Measurements from ENCODE around the gene PRG2.

DNA sequence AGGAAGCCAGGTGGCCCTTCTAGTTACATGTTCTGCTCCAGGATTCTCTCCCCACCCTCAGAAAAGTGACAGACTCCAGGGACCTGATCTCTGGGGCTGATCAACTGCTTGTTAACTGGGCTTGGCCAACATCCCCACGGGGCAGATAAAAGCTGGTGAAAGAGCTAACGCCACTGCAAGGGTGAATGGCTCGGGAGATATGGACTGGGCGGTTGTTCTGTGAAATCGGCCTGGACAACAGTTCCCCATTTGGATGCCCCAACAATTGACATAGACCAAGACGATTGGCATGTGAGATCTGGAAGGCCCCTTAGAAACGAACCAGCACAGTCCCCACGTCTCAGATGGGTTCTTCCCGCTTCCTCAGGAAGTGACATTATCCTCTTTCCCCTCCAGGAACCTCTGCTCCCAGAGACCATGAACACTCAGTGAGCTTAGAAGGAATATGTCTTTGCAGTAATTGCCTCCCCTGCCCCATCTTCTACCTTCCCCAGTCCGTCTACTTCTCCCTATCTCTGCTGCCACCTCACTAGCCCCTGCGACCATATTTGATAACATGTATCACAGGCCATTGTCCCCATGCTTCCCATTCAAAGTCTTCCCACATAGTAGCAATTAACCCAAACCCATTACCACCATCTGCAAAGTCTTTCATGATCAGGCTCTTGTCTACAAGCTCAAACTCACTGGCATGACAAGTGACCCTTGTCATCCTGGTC, 5.6 kb upstream of the PRG2 start:
- TF ChIP-seq MAZ (IDR thresholded peaks at IDR 0.05; ENCODE audit: borderline replicate concordance, low read depth, low read length) (no peak), FOS (IDR thresholded peaks at IDR 0.05; ENCODE audit: low read depth, low read length) (no peak), POLR2A (IDR thresholded peaks at IDR 0.05; ENCODE audit: low read depth, low read length) (no peak), MXI1 (IDR thresholded peaks at IDR 0.05; ENCODE audit: borderline replicate concordance, low read depth, low read length) (no peak), MAFK (IDR thresholded peaks at IDR 0.05; ENCODE audit: low read depth, low read length) (no peak), RCOR1 (IDR thresholded peaks at IDR 0.05; ENCODE audit: insufficient replicate concordance, low read length) (no peak)
- TF ChIP-seq, protein P1, sequence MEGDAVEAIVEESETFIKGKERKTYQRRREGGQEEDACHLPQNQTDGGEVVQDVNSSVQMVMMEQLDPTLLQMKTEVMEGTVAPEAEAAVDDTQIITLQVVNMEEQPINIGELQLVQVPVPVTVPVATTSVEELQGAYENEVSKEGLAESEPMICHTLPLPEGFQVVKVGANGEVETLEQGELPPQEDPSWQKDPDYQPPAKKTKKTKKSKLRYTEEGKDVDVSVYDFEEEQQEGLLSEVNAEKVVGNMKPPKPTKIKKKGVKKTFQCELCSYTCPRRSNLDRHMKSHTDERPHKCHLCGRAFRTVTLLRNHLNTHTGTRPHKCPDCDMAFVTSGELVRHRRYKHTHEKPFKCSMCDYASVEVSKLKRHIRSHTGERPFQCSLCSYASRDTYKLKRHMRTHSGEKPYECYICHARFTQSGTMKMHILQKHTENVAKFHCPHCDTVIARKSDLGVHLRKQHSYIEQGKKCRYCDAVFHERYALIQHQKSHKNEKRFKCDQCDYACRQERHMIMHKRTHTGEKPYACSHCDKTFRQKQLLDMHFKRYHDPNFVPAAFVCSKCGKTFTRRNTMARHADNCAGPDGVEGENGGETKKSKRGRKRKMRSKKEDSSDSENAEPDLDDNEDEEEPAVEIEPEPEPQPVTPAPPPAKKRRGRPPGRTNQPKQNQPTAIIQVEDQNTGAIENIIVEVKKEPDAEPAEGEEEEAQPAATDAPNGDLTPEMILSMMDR (conservative IDR thresholded peaks at IDR 0.05; ENCODE audit: low read depth, low read length), result no peak
- TF ChIP-seq, protein P2, sequence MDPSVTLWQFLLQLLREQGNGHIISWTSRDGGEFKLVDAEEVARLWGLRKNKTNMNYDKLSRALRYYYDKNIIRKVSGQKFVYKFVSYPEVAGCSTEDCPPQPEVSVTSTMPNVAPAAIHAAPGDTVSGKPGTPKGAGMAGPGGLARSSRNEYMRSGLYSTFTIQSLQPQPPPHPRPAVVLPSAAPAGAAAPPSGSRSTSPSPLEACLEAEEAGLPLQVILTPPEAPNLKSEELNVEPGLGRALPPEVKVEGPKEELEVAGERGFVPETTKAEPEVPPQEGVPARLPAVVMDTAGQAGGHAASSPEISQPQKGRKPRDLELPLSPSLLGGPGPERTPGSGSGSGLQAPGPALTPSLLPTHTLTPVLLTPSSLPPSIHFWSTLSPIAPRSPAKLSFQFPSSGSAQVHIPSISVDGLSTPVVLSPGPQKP (IDR thresholded peaks at IDR 0.05; ENCODE audit: borderline replicate concordance, low read depth, low read length), result no peak
- TF ChIP-seq, protein P3, sequence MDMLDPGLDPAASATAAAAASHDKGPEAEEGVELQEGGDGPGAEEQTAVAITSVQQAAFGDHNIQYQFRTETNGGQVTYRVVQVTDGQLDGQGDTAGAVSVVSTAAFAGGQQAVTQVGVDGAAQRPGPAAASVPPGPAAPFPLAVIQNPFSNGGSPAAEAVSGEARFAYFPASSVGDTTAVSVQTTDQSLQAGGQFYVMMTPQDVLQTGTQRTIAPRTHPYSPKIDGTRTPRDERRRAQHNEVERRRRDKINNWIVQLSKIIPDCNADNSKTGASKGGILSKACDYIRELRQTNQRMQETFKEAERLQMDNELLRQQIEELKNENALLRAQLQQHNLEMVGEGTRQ (IDR thresholded peaks at IDR 0.05; ENCODE audit: low read depth, low read length), result no peak
